Measurements from ENCODE around the gene FASTKD1.
"Not testable (repeated sequence)": the region's sequence is repeated elsewhere in the genome, so short reads cannot be mapped to it uniquely, and the experiment has no call there.

FASTKD1 gene

DNA sequence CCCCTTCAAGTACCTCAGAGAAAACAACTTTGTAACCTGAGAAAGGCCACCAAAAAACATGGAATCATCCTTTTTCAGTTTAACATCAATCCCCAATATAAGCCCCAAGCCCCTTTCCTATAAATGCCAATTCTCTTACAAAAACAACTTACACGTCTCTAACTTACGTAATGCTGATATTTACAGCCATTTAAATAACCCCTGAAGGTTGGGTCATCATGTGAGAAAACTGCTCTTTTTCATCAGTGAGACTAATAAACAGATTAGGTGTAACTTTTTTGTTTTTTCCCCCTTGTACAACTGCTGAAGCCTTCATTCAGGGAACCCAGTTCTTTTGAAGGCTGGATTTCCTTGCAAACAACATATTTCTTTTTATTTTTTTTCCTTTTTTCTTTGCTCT is 3.7 kb downstream of the FASTKD1 start:
- DNase-seq, result no peak

DNA sequence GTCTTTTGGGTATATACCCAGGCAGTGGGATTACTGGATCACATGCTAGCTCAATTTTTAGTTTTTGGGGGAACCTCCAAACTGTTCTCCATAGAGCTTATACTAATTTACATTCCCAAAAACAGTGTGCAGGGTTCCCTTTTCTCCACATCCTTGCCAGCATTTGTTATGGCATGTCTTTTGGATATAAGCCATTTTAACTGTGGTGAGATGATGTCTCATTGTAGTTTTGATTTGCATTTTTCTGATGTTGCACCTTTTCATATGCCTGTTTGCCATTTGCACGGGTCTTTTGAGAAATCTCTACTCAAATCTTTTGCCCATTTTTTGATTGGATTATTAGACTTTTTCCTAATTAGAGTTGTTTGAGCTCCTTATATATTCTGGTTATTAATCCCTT is 8.0 kb downstream of the FASTKD1 start:
- DNase-seq, result no peak

DNA sequence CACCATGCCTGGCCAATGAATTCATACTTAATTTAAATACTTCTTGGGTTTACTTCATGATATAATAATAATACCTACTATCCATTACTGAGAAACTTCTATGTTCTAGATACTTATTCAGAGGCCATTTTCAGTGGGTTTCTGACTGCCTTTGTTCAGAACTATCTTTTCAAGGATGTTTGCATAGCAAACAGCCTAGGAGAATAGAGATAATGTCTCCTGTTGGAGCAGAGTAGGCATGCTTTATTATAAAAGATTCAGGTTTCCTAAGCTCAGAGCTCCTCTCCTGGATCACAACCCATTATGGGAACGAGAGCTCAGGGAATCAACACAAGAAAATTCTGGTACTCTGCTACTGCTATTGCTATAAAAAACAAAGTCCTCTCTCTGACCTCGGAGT is 11.1 kb downstream of the FASTKD1 start:
- no peak for DNase-seq

DNA sequence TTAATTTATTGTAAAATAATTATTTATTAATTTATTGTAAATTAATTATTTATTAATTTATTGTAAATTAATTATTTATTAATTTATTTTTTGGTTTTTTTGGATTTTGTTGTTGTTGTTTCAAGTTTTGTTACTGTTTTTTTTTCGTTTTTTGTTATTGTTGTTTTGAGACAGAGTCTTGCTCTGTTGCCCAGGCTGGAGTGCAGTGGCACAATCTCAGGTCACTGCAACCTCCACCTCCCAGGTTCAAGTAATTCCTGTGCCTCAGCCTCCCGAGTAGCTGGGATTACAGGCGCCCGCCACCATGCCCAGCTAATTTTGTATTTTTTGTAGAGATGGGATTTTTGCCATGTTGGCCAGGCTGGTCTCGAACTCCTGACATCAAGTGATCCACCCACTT is 11.6 kb downstream of the FASTKD1 start:
- not testable (repeated sequence) for DNase-seq

DNA sequence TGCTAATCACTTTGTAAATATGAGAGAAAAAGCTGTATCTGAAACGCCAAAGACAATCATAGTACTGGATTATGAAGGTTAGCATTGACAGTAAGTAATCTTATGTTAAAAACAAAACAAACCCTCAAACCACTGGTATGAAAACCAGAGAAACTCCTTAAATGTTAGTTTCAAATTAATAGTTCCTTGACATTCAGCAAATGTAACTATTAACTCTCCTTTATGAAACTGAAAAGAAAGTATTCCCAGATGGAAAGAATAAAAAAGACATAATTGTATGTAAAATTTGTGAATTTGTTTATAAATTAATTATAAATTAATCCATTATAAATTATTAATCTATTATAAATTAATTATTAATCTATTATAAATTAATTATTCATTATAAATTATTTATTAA is 12.3 kb downstream of the FASTKD1 start:
- DNase-seq, result no peak

DNA sequence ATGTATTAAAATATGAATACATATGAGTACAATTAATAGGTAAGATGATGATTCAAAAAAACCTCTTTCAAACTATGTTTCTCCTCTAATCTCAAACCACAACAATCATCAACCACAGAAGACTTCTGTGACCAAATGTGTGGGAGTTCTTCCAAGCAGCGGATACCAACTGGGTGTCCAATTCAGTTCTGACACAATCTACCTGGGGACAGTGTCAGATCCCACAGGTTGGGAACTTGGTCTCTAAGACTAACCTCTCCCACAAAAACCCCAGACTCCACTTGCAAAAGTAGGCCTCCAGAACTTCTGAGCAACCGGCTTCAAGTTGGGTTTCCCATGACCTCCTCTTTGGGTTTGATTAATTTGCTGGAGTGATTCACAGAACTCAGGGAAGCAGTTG is 26.9 kb downstream of the FASTKD1 start:
- no peak for DNase-seq

DNA sequence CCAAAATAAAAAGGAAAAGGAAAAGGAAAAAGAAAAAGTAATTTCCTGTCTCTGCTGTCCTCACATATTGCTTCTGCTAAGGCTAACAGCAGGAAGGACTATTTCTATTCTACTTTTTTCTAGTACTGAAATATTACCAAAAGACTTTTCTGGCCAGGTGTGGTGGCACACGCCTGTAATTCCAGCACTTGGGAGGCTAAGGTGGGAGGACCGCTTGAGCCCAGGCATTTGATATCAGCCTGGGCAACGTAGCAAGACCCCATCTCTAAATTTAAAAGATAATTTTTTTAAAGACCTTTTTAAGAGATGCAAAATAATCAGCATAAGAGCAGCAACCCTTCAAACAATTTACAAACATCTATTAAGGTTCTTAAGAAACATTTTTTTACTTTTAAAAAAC is 31.2 kb downstream of the FASTKD1 start:
- DNase-seq, result no peak

DNA sequence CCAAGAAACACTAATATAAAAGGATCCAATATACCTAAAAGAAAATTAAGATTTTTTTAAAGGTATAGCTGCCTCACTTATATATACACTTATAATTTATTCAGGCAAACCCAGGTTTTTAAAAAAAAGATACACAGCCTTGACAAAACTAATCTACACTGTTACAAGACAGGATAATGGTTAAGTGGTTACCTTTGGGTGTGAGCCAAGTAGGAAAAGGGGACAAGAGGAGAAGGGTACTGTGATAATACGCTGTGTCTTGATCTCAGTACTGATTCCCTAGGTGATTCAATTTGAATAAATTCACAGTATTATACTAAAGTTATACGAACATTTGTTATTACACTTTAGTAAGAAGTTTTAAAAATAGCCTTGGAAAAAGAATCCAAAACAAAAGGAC is 33.5 kb downstream of the FASTKD1 start:
- no peak for DNase-seq

DNA sequence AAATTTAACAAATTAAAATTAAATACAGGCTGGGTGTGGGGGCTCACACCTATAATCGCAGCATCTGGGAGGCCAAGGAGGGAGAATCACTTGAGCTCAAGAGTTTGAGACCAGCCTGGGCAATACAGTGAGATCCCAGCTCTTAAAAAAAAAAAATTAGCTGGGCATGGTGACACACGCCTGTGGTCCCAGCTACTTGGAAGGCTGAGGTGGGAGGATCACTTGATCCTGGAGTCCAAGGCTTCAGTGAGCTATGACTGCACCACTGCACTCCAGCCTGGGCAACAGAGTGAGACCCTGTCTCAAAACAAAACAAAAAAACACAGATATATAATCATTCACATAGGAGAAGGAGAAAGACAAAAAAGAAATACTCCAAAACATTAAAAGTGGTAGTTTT is 34.2 kb downstream of the FASTKD1 start:
- DNase-seq, result not testable (repeated sequence)

DNA sequence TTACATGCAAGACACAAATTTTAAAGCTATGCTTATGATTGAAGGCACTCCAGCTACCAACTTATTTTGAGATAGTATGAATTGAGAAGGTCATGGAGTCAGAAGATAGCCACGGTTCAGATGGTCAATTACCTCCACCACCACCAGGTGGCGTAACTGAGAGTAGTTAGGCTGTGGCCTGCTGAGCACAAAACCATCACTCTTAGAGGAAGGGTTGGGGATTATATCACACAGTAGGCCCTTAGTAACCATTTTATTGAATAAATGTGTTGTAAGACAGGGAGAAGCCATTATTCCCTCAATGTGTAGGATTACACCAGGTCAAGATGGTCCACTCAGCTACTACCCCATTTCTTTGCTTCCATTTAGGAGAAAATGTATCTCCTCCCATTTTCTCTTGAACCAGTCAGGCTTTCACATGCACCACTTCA is 45.4 kb downstream of the FASTKD1 start:
- DNase-seq, result peak; percentile 31

DNA sequence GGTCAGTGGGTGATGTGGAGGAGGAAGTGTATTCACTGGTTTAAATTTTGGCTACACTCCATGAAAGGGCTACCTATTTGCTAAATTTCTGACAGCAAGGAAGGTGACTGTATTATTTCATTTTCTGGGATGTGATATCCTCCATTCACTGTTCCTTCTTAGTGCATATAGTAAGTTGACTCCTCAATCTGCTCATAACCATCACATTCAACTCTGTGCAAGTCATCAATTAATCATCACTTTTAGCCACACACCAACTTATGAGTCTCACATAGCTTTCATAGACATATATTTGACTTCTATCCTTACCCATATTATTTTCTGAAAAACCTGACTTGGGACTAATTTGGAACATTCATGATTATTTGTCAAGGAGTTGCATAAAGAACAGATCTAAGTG is 47.2 kb downstream of the FASTKD1 start:
- no peak for DNase-seq

DNA sequence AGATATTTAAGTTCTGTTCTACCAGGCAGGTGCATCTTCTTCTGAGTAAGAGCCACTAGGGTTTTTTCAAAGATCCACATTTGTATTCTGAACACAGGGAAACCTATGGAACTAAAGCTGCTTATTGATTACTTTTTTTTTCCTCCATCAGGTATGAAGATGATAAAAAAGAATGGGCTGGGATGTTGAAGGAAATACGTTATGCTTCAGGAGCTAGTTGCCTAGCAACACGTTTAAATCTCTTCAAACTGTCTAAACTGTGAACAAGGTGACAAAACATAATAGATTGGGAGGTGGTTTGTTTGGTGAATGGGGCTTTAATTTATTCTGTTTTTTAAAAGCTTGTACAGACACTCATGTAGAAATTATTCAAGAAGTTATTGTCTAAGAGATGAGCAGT is 48.2 kb downstream of the FASTKD1 start:
- DNase-seq, result no peak

DNA sequence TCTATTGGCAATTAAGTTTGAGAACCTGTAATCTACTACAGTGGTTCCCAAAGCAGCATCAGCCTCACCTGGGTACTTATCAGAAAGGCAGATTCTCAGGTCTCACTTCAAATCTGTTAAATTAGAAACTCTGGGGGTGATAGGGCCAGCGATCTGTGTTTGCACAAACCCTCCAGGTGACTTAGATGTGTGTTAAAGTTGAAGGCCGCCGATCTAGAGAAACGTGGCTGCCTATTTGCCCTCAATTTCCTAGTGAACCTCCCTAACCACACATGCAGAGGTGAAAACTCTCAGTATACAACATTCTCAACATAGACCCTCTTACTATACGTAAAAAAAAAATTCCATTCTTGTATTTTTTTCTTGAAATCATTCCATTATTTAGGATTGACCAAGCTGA is 50.0 kb downstream of the FASTKD1 start:
- DNase-seq, result no peak

DNA sequence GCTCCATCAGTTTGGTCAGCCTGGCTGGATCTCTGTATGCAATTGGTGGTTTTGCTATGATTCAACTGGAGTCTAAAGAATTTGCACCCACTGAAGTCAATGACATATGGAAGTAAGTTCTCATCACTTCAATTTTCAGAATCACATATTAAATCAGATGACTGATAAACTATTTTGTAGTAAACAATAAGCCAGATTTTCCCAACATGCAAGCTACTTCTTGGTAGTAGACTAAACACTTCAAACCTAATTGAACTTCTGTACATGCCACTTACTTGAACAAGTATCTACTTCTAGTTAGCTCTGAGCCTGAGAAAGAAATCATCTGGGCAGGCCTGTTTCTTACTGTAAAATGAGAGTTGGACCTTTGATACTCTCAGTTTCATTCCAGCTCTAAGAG is 52.8 kb downstream of the FASTKD1 start:
- DNase-seq, result no peak

DNA sequence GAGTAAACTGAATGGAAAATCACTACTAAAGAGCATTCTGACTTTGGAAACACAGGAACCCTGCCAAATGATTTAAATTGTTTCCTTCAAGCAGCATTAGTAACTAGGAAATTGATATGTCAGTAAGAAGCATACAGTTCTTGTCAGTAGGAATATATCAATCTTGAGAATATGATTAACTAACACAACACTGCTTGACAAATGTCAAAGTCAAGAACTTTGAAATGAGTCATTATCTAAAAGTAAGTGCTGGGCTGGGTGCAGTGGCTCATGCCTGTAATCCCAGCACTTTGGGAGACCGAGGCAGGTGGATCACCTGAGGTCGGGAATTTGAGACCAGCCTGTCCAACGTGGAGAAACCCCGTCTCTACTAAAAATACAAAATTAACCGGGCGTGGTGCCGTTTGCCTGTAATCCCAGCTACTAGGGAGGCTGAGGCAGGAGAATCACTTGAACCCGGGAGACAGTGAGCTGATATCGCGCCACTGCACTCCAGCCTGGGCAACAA is 57.1 kb downstream of the FASTKD1 start:
- DNase-seq, result not testable (repeated sequence)

DNA sequence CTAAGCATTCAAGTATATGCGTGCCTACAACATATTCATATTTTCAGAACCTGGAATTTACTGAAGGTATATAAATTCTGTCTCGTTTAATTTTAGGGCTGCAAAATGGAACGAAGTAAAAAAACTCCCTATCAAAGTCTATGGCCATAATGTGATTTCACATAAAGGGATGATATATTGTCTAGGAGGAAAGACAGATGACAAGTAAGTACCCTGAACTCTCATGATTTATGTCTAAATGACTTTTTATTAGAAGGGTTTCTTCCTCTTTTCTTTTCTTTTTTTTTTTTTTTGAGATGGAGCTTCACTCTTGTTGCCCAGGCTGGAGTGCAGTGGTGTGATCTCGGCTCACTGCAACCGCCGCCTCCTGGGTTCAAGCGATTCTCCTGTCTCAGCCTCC is 58.9 kb downstream of the FASTKD1 start:
- DNase-seq, result not testable (repeated sequence)

DNA sequence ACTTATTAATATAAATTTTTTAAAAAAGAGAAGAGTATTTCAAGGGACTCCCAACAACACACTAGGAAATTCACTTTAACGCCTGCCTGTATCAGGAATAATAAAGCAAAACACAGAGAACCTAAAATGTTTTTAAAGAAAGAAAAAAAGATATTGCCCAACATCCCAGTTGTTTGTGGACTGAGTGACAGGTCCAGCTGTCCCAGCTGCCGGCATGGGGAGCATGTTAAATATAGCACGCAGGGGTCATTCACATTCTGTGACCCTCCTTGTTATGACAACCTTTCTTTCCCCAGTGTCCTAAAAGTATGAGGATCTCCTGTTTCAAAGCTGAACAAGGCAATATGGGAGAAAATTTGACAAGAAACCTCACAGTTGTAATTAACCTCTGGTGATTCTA is 59.7 kb downstream of the FASTKD1 start:
- no peak for DNase-seq

DNA sequence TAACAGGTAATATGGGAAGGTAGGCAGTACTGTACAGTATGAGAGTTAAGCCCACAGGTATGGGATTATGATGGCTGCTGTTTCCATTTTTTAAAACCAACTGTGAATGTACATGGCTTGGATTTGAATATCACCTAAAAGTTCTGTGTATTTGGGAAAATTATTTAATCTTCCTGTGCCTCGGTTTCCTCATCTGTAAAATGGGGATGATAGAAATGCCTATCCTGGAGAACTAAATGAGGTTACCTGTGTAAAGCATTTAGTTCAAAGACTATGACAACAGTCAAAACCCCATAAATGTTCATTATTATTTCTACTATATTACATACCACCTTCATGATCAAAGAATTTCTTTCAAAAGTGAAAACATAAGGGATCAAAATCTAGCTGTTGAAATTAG is 60.6 kb downstream of the FASTKD1 start:
- no peak for DNase-seq

DNA sequence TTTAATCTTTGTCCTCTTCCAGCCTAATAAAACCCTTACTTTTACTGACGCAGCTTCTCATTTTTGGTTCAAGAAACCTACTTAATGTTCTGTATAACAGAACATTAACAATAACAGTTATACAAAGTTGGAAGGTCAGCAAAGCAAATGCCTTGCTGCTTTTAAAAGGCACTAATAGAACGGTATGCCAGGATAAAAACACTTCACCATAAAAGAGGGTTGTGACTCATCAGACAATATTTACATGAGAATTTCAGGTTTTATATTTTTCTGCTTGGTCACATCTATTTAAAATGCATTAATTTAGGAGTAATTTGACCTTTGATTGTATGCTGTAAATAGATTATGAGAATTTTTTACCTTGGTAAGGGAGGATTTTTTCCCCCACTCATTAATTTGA is 61.1 kb downstream of the FASTKD1 start:
- DNase-seq, result no peak

DNA sequence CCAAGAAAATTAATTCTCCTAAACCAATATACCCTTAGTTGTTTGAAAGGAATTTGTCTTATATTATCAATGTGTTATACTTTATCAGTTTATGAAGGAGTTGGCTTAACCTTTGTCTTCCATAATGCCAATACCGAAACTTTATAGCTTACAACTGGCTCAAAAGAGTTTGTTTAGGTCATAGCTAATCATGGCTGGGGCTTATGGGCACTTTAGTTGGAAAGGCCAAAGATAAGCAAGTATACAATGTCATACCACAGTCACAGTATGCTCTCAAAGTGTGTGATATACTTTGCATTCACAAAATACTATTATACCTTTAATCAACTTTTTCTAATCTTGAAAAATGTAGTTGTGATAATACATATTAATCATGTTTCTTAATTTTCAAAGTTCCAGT is 61.8 kb downstream of the FASTKD1 start:
- DNase-seq, result no peak

DNA sequence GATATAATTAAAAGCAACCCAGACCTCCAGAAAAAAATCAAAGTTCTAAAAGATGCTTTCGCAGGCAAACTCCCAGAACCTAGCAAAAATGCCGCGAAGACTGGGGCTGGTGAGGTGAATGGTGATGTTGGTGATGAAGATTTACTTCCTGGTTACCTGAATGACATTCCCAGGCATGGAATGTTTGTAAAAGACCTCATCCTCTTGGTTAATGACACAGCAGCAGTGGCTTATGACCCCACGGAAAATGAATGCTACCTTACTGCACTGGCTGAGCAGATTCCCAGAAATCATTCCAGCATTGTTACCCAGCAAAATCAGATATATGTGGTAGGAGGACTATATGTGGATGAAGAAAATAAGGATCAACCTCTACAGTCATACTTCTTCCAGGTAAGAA is 63.2 kb downstream of the FASTKD1 start:
- DNase-seq, result no peak

DNA sequence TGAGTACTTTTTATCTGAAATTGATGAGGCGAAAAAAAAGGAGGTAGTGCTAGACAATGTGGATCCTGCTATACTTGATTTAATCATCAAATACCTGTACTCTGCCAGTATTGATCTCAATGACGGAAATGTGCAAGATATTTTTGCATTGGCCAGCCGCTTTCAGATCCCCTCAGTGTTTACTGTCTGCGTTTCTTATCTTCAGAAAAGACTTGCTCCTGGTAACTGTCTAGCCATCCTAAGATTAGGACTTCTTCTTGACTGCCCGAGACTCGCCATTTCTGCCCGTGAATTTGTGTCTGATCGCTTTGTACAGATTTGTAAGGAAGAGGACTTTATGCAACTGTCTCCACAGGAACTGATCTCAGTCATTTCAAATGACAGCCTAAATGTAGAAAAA is 63.7 kb downstream of the FASTKD1 start:
- no peak for DNase-seq

DNA sequence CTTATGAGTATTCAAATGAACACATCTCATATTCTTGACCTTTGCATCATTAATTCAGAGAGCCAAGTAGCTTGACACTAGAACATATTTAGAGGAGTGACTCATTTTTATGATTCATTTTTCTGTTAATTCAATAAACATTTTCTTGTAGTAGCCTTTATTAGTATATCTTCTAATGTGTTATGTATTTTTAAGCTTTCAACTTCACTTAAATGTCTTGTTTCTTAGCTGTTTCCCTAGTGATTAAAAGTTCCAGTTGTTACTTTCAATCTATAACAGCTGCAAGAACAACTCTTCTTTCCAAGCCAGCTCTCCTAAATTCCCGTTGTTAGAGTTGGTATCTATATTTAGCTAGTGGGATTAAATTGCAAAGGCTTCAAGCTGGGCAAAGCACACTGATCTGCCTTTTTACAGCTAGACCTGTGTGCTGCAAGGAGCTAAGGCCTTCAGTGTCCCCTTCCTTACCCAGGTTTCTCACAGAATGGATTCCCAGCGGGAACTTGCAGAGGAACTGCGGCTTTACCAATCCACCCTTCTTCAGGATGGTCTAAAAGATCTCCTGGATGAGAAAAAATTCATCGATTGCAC is 64.3 kb downstream of the FASTKD1 start, which contains the start of gene KLHL41:
TSS of gene KLHL41 (plus strand) at position 405 of the 588 bp plus-strand sequence. CDS start at position 482, 77 bp downstream.
- no peak for DNase-seq

DNA sequence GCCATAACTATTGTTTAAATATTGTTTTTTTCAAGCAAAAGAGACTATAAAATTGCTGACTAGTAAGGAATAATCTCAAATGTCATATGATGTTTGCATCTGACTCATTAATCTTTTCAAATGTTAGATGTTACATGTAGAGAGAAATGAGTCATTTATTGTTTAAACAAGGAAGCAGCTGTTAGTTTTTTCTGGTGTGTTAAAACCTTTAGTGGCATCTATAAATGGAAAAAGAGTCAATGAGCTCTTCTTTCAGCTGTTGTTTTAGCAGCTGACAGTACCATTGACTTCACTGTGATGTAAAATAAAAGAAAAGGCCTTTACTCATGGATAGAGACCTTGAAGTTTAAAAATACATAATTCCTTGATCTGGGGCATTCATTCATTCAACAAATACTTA is 66.0 kb downstream of the FASTKD1 start:
- DNase-seq, result peak; percentile 14

DNA sequence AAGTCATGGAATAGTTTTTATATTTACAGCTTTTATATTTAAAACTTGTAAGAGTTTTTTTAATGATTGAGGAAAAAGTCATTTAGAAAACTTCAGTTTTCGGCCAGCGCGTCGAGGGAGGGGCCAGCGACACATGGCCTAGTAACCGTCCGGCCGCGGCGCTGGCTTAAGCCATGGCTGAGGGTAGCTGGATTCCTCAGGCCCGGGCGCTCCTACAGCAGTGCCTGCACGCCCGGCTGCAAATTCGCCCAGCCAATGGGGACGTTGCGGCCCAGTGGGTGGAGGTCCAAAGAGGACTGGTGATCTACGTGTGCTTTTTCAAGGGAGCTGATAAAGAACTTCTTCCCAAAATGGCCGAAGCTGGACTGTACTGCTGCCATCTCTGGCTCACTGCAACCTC is 69.0 kb downstream of the FASTKD1 start:
- no peak for DNase-seq
